B cell (primary cell): ENCODE results near the gene FAM25A.

Experiments used
- EZH2 ChIP-seq: IDR thresholded peaks from 2 replicates; pipeline ENCODE4 v1.6.1; 2012; ENCODE audit warnings: borderline replicate concordance, low read depth, mild to moderate bottlenecking, moderate library complexity, low read length; ENCODE audit not compliant: insufficient read depth, poor library complexity, severe bottlenecking
- TF ChIP-seq, protein P1 (sequence below): fragments of 200-600 bp; IDR thresholded peaks from one replicate; pipeline ENCODE4 v1.8.0; 2022; ENCODE audit warnings: antibody characterized with exemption, mild to moderate bottlenecking

DNA sequence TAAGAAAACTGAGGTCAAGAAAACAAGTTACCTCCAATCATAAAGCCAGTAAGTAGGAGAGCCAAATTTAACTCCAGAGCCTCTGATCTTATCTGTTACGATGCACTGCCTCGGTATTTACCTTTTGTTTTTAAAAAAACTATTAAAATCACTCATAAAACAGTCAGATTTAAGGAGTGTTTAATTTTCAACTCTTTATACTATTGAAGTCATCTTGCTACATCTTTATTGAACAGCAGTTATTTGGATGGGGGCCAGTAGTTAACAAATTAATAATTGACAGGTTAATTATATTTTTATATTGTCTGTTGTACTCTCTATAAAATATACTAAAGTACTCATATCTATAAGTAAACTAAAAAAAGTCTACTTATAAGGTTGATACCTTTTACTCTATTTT lies 27.2 kb upstream of the FAM25A start:
- TF ChIP-seq, protein P1, sequence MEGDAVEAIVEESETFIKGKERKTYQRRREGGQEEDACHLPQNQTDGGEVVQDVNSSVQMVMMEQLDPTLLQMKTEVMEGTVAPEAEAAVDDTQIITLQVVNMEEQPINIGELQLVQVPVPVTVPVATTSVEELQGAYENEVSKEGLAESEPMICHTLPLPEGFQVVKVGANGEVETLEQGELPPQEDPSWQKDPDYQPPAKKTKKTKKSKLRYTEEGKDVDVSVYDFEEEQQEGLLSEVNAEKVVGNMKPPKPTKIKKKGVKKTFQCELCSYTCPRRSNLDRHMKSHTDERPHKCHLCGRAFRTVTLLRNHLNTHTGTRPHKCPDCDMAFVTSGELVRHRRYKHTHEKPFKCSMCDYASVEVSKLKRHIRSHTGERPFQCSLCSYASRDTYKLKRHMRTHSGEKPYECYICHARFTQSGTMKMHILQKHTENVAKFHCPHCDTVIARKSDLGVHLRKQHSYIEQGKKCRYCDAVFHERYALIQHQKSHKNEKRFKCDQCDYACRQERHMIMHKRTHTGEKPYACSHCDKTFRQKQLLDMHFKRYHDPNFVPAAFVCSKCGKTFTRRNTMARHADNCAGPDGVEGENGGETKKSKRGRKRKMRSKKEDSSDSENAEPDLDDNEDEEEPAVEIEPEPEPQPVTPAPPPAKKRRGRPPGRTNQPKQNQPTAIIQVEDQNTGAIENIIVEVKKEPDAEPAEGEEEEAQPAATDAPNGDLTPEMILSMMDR = no peak
- TF ChIP-seq EZH2 = no peak
